Endothelial cell (in vitro differentiated cells): ENCODE measurements around the gene PLCB1. TPM values are rescaled to one million over a fixed set of nuclear protein-coding genes. Genes with fewer than 3 reads are reported as not detected.

Experiments
- DNase-seq: peaks from one replicate; pipeline ENCODE4 v3.0.0; 2021; ENCODE audit warnings: low spot score
- H3K27ac Mint-ChIP-seq: one replicate; pipeline ENCODE4 v1.8.0; 2021; ENCODE audit warnings: mixed read lengths, inconsistent platforms; ENCODE audit not compliant: unreplicated experiment
- H3K27me3 Mint-ChIP-seq: one replicate; pipeline ENCODE4 v1.8.0; 2021; ENCODE audit warnings: mild to moderate bottlenecking, moderate library complexity, mixed read lengths, inconsistent platforms; ENCODE audit not compliant: unreplicated experiment
- H3K36me3 Mint-ChIP-seq: one replicate; pipeline ENCODE4 v1.8.0; 2021; ENCODE audit warnings: mild to moderate bottlenecking, low read depth, mixed read lengths, inconsistent platforms; ENCODE audit not compliant: unreplicated experiment
- H3K4me1 Mint-ChIP-seq: one replicate; pipeline ENCODE4 v1.8.0; 2021; ENCODE audit warnings: mild to moderate bottlenecking, mixed read lengths, inconsistent platforms; ENCODE audit not compliant: unreplicated experiment
- H3K4me3 Mint-ChIP-seq: one replicate; pipeline ENCODE4 v1.8.0; 2021; ENCODE audit warnings: mild to moderate bottlenecking, mixed read lengths, inconsistent platforms; ENCODE audit not compliant: unreplicated experiment
- H3K9me3 Mint-ChIP-seq: one replicate; pipeline ENCODE4 v1.8.0; 2021; ENCODE audit warnings: mixed read lengths, inconsistent platforms; ENCODE audit not compliant: unreplicated experiment
- total RNA-seq: library from RNA; stranded (reverse); fragmentation: NEBNext Ultra II Directional; extraction: Animal tissue kit (Norgen Biotek cat#: 25700); gene quantifications from one replicate; pipeline ENCODE4 v1.2.1, GENCODE V29; 2021; ENCODE audit not compliant: unreplicated experiment
- TF ChIP-seq, protein P1 (sequence below): fragments of 200-600 bp; sonication (generic); IDR thresholded peaks from one replicate; pipeline ENCODE4 v1.5.0; 2021; ENCODE audit warnings: antibody characterized with exemption; ENCODE audit not compliant: unreplicated experiment

The PLCB1 gene
- total RNA-seq, 1 donor from 2014 or later, result 8.1 TPM

DNA sequence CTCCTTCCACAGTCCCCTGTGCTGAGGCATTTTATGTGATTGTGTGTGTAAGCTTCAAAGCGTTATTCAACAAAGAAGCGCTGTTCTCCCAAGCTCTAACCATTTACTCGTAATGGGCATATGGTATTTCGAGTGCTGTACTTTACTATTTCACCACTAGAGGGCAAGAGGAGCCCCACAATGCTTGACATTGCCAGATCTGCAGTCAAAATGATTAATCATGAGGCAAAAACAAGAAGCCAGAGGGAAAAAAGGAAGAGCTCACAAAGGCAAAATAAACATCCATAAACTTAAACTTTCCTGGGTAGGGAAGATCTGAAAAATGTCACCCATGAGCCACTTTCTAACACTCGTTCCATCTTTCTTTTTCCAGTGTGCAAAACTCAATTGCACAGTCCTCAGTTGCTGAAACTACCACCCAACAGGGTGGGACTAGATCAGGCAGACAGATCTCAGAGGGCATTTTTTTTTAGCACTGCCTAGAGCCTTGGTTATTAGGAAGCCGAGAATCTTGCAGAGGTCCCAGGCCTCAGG is 721.8 kb downstream of the PLCB1 start:
- TF ChIP-seq, protein P1, sequence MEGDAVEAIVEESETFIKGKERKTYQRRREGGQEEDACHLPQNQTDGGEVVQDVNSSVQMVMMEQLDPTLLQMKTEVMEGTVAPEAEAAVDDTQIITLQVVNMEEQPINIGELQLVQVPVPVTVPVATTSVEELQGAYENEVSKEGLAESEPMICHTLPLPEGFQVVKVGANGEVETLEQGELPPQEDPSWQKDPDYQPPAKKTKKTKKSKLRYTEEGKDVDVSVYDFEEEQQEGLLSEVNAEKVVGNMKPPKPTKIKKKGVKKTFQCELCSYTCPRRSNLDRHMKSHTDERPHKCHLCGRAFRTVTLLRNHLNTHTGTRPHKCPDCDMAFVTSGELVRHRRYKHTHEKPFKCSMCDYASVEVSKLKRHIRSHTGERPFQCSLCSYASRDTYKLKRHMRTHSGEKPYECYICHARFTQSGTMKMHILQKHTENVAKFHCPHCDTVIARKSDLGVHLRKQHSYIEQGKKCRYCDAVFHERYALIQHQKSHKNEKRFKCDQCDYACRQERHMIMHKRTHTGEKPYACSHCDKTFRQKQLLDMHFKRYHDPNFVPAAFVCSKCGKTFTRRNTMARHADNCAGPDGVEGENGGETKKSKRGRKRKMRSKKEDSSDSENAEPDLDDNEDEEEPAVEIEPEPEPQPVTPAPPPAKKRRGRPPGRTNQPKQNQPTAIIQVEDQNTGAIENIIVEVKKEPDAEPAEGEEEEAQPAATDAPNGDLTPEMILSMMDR, result peak; percentile 95
- H3K9me3 Mint-ChIP-seq, result no peaks in the 10 kb centered on the region
- no peaks in the 10 kb centered on the region for H3K27me3 Mint-ChIP-seq
- no peak overlapping the region for H3K4me3 Mint-ChIP-seq
- H3K36me3 Mint-ChIP-seq, result no peaks in the 10 kb centered on the region
- no peak overlapping the region for H3K27ac Mint-ChIP-seq
- no peaks in the 10 kb centered on the region for H3K4me1 Mint-ChIP-seq
- peak; percentile 40 for DNase-seq

DNA sequence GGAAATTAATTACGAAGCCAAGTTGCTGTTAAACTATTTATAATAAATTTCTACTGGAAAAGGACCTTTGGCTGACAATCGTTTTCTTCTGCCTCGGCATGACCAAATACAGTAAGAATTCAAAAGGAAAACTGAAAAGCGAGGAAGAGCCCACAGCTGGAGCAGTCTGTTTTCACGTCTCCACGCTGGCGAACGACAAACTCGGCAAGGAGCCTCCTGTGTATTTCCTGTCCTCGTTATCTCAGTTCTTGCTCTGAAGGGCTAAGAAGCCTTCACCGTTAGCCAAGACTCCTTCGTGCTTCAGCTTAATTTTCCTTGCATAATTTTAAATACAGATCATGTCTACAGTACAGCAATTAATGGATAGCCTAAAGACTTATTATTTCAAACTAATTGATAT is 722.5 kb downstream of the PLCB1 start:
- Mint-ChIP-seq H3K4me1 (no peaks in the 10 kb centered on the region), H3K36me3 (no peaks in the 10 kb centered on the region), H3K4me3 (no peak overlapping the region), H3K27me3 (no peaks in the 10 kb centered on the region), H3K9me3 (no peaks in the 10 kb centered on the region), H3K27ac (no peak overlapping the region)
- TF ChIP-seq, protein P1, result no peak
- peak; percentile 19 for DNase-seq

DNA sequence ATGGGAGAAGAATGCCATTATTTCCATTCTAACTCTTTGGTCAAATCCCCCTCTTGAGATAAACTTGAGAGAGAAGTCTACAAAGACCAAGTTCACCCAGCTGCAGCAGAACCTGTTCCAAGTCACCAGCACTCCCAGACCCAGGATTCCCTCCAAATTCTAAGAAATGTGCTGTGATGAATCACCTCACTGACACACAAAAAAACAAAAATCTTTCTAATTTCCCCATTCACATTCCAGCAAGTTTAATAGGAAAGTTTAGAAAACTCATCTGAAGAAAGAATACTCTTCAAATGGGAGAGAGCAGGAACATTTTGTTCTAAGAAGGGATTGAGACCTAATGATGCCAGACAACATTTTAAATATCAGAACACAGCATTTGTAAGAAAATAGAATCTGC is 723.2 kb downstream of the PLCB1 start:
- H3K36me3 Mint-ChIP-seq, result no peaks in the 10 kb centered on the region
- H3K4me3 Mint-ChIP-seq, result no peak overlapping the region
- TF ChIP-seq, protein P1, result no peak
- no peaks in the 10 kb centered on the region for H3K9me3 Mint-ChIP-seq
- no peaks in the 10 kb centered on the region for H3K4me1 Mint-ChIP-seq
- no peak overlapping the region for H3K27ac Mint-ChIP-seq
- DNase-seq, result no peak
- H3K27me3 Mint-ChIP-seq, result no peaks in the 10 kb centered on the region

DNA sequence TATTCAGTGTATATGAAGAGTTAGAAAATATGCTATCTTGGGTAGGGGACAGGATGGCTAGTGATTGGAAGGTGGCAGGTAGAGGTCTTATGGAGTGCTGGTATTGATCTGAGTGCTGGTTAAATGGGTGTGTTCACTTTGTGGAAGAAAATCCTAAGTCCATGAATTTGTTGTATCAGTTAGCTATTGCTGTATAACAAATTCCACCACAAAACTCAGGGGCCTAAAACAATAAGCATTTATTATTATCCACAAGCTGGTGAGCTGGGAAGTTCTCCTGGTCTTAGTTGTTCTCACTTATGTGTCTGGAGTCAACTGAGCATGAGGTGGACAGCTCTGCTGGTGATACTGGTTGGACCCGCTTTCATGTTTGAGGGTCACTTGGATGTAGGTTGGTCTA is 724.6 kb downstream of the PLCB1 start:
- Mint-ChIP-seq H3K4me1 (no peaks in the 10 kb centered on the region), H3K27me3 (no peaks in the 10 kb centered on the region), H3K36me3 (no peaks in the 10 kb centered on the region), H3K9me3 (no peaks in the 10 kb centered on the region), H3K4me3 (no peak overlapping the region), H3K27ac (no peak overlapping the region)
- DNase-seq, result no peak
- TF ChIP-seq, protein P1, result no peak

DNA sequence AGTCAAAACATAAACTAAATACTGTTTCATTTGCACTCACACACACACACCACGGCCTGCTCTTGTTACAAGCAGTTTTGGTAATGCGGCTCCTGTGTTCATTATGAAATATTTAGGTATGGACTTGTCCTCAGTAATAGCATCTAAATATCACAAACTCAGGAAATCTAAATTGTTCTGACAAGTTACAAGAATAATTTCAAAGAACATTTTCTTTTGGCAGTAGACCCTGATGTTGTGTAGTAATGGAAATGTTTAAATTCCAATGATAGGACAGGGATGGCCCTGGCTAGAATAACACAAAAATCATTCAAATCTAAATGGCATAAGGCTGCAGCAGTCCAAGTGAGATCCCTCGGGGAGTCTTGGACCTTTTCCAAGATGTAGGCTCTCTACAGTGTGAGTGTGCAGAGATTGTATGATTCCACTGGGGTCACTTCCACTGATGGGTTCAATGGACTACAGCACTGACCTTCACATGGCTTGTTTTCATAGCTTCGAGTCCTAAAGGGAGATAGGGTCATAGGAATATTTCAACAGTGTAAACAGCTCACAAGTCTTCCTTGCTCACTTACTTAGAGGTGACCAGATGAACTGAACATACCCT is 726.2 kb downstream of the PLCB1 start:
- no peaks in the 10 kb centered on the region for H3K27me3 Mint-ChIP-seq
- H3K4me1 Mint-ChIP-seq, result no peaks in the 10 kb centered on the region
- H3K4me3 Mint-ChIP-seq, result no peak overlapping the region
- TF ChIP-seq, protein P1, result no peak
- H3K9me3 Mint-ChIP-seq, result no peaks in the 10 kb centered on the region
- H3K27ac Mint-ChIP-seq, result no peak overlapping the region
- H3K36me3 Mint-ChIP-seq, result no peaks in the 10 kb centered on the region
- no peak for DNase-seq
